Calu3 (cell line): ENCODE measurements around the gene PILRA. TPM values are rescaled to one million over a fixed set of nuclear protein-coding genes. Genes with fewer than 3 reads are reported as not detected.
"Not testable (repeated sequence)": the region's sequence is repeated elsewhere in the genome, so short reads cannot be mapped to it uniquely, and the experiment has no call there.

Experiments
- BruUV-seq: library from RNA; stranded (reverse); fragments of 400-500 nt; replicated peaks from 2 replicates; lab custom pipeline; 2021; lab: Mats Ljungman, UMichigan
- CTCF ChIA-PET: fragments of 300-600 bp; sonication (Branson Sonifier 250); formaldehyde crosslinking; loops from one replicate; lab custom pipeline; 2022; ENCODE audit warnings: antibody characterized with exemption; lab: Charles Lee
- DNase-seq: peaks from one replicate; pipeline ENCODE4 v3.0.0; 2022
- H3K27ac Mint-ChIP-seq: one replicate; pipeline ENCODE4 v1.8.0; 2022; ENCODE audit warnings: mixed read lengths; ENCODE audit not compliant: unreplicated experiment
- H3K27me3 Mint-ChIP-seq: one replicate; pipeline ENCODE4 v1.8.0; 2022; ENCODE audit warnings: mixed read lengths; ENCODE audit not compliant: unreplicated experiment
- H3K36me3 Mint-ChIP-seq: one replicate; pipeline ENCODE4 v1.8.0; 2022; ENCODE audit warnings: mild to moderate bottlenecking, moderate library complexity, mixed read lengths; ENCODE audit not compliant: insufficient read depth, unreplicated experiment
- H3K4me1 Mint-ChIP-seq: one replicate; pipeline ENCODE4 v1.8.0; 2022; ENCODE audit warnings: mild to moderate bottlenecking, low read depth, mixed read lengths; ENCODE audit not compliant: unreplicated experiment
- H3K4me3 Mint-ChIP-seq: one replicate; pipeline ENCODE4 v1.8.0; 2022; ENCODE audit warnings: mild to moderate bottlenecking, low read depth, moderate library complexity, mixed read lengths; ENCODE audit not compliant: unreplicated experiment
- H3K9me3 Mint-ChIP-seq: one replicate; pipeline ENCODE4 v1.8.0; 2022; ENCODE audit warnings: low read depth, mixed read lengths; ENCODE audit not compliant: unreplicated experiment
- CTCF ChIP-seq: fragments of 200-600 bp; IDR thresholded peaks from one replicate; pipeline ENCODE4 v1.8.0; 2022; ENCODE audit warnings: antibody characterized with exemption; ENCODE audit not compliant: unreplicated experiment
- intact Hi-C: fragments of 100-400 bp; cut with micrococcal nuclease; formaldehyde crosslinking; loops from one replicate; pipeline ENCODE4 v1.10.0; 2022; ENCODE audit not compliant: unreplicated experiment
- total RNA-seq: library from RNA; stranded (reverse); gene quantifications from 2 replicates; pipeline ENCODE4 v1.2.3, GENCODE V29; 2022

PILRA gene
- total RNA-seq, 1 experiment from 2014 or later = 3.1 TPM

GRCh38 chr7:100358857-100359212, 14.5 kb upstream of the PILRA start:
- Mint-ChIP-seq H3K27ac (no peak overlapping the region), H3K4me3 (no peak overlapping the region), H3K4me1 (no peaks in the 10 kb centered on the region), H3K27me3 (no peaks in the 10 kb centered on the region), H3K36me3 (peaks cover 39% of the 10 kb centered on the region), H3K9me3 (no peaks in the 10 kb centered on the region)
- no TSS peak for BruUV-seq
- no peak for TF ChIP-seq CTCF
- no peak for DNase-seq
- intact Hi-C loops = no loop called here
- CTCF ChIA-PET = no interaction called here

- no peak for DNase-seq
- BruUV-seq = no TSS peak
- Mint-ChIP-seq H3K4me3 (no peak overlapping the region), H3K9me3 (no peaks in the 10 kb centered on the region), H3K27ac (peak overlapping the region; percentile 16), H3K36me3 (peaks cover 47% of the 10 kb centered on the region), H3K4me1 (no peaks in the 10 kb centered on the region), H3K27me3 (no peaks in the 10 kb centered on the region)
- intact Hi-C loops = no loop called here
- no peak for TF ChIP-seq CTCF
- CTCF ChIA-PET = no interaction called here
Observed at GRCh38 chr7:100360135-100360854, 13.0 kb upstream of the PILRA start.

- no TSS peak for BruUV-seq
- H3K36me3 Mint-ChIP-seq = peaks cover 62% of the 10 kb centered on the region
Observed at GRCh38 chr7:100363098-100363497, 10.2 kb upstream of the PILRA start.

GRCh38 chr7:100363797-100364196, 9.5 kb upstream of the PILRA start:
- BruUV-seq, intact Hi-C loops, H3K4me1 Mint-ChIP-seq, H3K27ac Mint-ChIP-seq, DNase-seq, H3K9me3 Mint-ChIP-seq, H3K4me3 Mint-ChIP-seq, H3K27me3 Mint-ChIP-seq: not testable (repeated sequence)
- CTCF ChIA-PET = interaction anchor here (0.6 kb wide), 1 partner anchor 935 kb away, joined by 4 read pairs; no protein-coding TSS in a partner anchor
- peaks cover 62% of the 10 kb centered on the region for H3K36me3 Mint-ChIP-seq

More at GRCh38 chr7:100363098-100363497, 10.2 kb upstream of the PILRA start:
- CTCF ChIA-PET = no interaction called here
- intact Hi-C loops = no loop called here
- Mint-ChIP-seq H3K27ac (no peak overlapping the region), H3K9me3 (no peaks in the 10 kb centered on the region), H3K4me1 (no peaks in the 10 kb centered on the region), H3K27me3 (no peaks in the 10 kb centered on the region), H3K4me3 (no peak overlapping the region)
- TF ChIP-seq CTCF = no peak
- no peak for DNase-seq

GRCh38 chr7:100364480-100364879, 8.8 kb upstream of the PILRA start:
- BruUV-seq = no TSS peak
- Mint-ChIP-seq H3K27ac (no peak overlapping the region), H3K4me3 (no peak overlapping the region), H3K9me3 (no peaks in the 10 kb centered on the region), H3K27me3 (no peaks in the 10 kb centered on the region), H3K4me1 (no peaks in the 10 kb centered on the region), H3K36me3 (peaks cover 57% of the 10 kb centered on the region)
- TF ChIP-seq CTCF = no peak
- intact Hi-C loops = no loop called here
- CTCF ChIA-PET = no interaction called here
- no peak for DNase-seq

GRCh38 chr7:100365998-100366367, 7.3 kb upstream of the PILRA start:
- peak overlapping the region; percentile 82 for H3K27ac Mint-ChIP-seq
- DNase-seq, H3K4me3 Mint-ChIP-seq, intact Hi-C loops, H3K27me3 Mint-ChIP-seq, BruUV-seq, H3K9me3 Mint-ChIP-seq, H3K4me1 Mint-ChIP-seq: not testable (repeated sequence)
- H3K36me3 Mint-ChIP-seq = peaks cover 51% of the 10 kb centered on the region
- CTCF ChIA-PET = interaction anchor here (0.6 kb wide), 1 partner anchor 11 kb away, joined by 3 read pairs; no protein-coding TSS in a partner anchor
